HG03039 (cell line): Measurements from ENCODE around the gene SP1.
"Not testable (repeated sequence)": the region's sequence is repeated elsewhere in the genome, so short reads cannot be mapped to it uniquely, and the experiment has no call there.

Source experiments
- ATAC-seq: cut with Tn5 transposase; IDR thresholded peaks from one replicate; pipeline ENCODE4 v1.9.1; 2021; ENCODE audit warnings: mild to moderate bottlenecking, moderate library complexity; ENCODE audit not compliant: unreplicated experiment

The SP1 gene

DNA sequence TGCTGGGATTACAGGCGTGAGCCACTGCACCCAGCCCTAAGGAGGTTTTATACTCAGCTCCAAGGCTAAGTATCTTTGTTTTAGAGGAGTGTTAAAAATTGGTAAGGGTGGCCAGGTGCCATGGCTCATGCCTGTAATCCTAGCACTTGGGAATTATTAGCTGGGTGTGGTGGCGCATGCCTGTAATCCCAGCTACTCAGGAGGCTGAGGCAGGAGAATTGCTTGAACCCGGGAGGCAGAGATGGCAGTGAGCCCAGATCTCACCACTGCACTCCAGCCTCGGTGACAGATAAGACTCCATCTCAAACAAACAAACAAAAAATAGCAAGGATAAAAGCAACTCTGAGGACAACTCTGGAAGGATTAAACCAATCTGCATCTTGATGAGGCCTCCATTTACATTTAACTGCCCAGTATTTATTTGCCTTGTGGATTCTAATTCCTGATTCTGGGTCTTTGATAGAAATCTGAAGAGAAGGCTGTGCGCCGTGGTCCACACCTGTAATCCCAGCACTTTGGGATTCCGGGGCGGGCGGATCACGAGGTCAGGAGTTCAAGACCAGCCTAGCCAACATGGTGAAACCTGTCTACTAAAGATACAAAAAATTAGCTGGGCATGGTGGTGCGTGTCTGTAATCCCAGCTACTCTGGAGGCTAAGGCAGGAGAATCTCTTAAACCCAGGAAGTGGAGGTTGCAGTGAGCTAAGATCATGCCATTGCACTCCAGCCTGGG, 64.8 kb downstream of the SP1 start:
- ATAC-seq = not testable (repeated sequence)

DNA sequence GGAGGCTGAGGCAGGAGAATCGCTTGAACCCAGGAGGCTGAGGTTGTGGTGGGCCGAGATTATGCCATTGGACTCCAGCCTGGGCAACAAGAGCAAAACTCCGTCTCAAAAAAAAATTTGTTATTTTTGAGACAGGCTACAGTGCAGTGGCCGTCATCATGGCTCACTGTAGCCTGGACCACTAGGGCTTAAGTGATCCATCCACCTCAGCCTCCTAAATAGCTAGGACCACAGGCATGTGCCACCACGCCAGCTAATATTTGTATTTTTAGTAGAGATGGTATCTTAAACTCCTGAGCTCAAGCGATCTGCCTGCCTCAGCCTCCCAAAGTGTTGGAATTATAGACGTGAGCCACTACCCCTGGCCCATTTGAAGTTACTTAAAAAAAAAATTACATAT, 71.0 kb downstream of the SP1 start:
- no peak for ATAC-seq

DNA sequence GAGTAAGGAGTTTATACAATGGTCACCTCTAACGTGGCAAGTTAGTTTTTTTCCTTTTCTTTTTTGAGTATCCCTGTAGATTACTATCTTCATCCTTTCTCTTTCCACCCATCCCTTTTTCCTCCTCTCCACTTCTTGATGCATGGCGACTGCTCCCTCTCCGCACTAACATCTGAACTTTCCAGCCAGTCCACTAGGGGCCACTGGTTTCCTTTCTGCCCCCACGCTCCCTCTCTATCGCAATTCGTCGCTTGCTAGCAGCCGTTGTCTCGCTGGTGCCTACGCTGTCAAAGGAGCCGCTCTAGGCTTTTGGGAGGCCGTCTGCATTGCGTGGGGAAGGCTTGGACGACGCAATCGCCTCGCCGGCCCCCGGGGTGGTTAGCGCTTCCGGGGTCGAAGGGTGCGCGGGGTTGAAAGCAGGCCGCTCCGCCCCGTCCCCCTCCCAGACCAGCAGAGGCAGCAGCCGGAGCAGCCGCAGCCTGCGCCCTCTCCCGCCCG, 71.7 kb downstream of the SP1 start, which contains the start of gene PCBP2:
Gene PCBP2, plus strand, starts transcription at position 442 of the 498 bp plus-strand sequence. CDS start 2,699 bp downstream, outside the sequence.
- peak; percentile 96 for ATAC-seq

DNA sequence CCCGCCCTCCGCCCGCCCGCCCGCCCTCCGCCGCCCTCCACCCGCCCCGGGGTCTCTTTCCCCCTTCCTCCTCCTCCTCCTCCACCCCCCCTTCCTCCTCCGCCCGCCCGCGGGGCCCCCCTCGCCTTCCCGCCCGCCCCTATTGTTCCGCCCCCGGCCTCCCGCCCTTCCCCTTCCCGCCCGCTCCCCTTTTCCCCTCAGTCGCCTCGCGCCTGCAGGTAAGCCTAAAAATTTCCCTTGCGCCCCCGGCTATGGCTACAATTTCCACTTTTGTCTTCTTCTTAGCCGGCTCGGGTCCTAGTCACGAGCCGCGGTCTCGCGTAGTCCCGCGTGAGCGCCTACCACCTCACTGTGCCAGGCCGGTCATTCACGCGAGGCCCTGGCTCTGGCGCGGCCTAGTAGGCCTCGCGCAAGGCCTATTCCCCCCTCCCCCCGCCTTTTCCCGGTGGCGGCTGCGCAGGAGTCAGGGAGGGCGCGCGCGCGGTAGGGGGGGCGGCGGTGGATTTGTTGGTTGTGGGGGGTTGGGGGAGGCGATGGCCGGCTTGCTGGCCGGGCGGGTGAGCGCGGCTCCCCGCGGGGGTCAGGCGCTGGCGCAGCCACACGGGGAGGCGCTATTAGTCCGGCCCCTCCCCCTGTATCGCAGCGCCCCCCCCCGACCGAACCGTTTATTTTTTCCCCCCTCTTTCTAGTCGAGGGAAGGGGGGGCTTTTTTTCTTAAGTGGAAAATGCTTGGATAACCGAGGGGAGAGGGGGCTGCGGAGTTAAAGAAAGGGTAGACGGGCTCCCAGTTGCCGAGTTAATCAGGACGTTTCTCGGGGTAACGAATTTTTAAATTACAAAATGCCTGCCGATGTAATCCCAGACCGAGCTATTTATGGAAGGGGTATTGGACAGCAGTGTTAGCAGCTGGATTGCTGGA, 72.4 kb downstream of the SP1 start:
- peak; percentile 20 for ATAC-seq

DNA sequence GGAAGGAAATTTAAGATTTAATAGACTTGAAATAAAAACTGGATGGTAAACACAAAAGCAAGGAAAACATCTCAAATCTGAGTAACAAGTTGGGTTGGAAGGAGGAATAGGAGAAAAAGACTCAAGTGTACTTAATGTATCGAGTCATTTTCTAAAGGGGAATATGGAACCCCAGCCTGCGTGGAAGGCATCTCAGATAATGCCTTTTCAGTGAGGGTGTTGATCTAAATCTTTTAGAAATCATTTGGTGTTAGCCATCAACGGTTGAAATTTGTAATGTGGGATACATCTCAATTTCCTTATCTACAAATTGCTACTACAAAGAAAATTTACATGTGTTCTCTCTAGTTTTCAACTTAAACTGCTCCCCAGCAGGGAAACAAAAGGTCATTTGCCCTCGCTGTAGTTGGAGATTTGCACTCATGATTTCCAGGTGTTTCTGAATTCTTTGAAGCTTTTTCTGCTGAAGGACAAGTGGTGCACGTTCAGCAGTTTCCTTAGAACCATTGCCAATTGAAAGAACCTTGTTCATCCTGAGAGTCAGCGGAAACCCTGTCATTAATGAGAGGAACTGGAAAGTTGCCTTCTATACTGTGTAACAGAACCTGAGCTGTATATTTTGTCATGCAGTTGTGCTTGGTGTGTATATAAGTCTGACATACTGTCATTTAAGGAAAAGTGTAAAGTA, 74.1 kb downstream of the SP1 start:
- ATAC-seq = no peak

DNA sequence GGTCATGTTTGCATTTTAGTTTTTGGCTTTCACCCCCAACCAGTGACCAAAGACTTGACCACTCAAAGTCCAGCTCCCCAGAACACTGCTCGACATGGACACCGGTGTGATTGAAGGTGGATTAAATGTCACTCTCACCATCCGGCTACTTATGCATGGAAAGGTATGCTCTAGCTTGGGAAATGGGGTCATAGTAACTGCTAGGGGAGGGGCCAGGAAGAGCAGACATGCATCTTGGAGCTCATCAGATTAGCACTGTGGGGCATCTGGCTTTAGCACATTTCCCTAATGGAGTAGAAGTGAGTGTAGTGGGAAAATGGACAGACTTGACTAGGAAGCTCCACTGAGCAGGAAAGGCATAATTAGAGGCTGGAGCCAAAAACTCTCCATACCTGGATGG, 74.7 kb downstream of the SP1 start:
- no peak for ATAC-seq

DNA sequence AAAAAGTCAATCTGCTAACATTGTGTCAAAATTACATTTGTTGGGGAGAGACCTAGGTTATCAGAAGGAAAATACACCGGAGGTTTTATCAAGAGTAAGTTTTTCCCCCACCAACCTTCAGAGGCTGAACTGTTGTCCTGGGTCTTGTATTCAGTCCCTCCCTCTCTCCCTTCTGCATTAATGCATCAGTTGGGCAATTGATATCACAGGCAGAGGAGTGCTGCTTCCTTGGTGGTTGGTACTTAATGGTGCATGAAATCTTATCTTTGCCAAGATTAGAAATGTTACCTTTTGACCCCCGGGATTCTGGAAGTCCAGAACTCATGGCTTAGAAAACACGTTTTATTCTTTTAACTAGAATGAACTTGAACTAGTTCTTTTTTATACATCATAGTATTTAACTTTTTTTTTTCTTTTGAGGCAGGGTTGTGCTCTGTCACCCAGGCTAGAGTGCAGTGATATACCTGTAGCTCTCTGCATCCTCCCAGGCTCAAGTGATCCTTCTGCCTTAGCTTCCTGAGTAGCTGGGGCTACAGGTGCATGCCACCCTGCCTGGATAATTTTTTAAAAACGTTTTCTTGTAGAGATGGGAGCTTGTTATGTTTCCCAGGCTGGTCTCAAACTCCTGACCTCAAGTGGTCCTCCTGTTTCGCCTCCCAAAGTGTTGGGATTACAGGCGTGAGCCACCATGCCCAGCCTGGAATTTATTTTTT, 76.8 kb downstream of the SP1 start:
- no peak for ATAC-seq

DNA sequence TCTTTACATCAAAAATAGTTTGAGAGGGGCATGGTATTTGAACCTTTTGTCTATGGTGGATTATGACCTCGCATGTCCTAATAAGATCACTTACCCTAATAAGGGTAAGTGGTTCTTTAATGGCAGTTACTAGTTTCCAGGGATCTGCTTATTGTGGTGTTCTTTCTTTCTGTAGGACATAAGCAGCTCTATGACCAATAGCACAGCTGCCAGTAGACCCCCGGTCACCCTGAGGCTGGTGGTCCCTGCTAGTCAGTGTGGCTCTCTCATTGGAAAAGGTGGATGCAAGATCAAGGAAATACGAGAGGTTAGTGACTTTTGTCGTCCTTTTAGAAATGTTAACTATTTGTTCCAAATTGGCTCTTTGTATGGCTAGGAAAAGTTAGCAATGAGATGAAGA, 79.1 kb downstream of the SP1 start:
- no peak for ATAC-seq

DNA sequence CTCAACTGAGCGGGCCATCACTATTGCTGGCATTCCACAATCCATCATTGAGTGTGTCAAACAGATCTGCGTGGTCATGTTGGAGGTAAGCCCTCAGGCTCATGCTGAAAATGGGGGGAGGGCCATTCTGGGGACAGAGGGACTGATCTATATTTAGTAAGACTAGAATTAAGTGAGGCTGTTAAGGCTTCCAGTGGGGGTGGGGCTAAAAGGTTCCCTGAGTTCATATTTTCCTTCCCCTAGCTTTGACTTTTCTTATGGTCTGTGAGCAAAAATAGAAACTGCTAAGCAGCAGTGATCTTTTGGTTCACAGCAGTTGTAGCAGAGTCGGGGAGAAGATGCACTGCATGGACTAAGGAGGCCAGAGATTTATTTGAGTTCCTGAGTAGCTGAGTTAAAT, 81.1 kb downstream of the SP1 start:
- ATAC-seq = no peak

DNA sequence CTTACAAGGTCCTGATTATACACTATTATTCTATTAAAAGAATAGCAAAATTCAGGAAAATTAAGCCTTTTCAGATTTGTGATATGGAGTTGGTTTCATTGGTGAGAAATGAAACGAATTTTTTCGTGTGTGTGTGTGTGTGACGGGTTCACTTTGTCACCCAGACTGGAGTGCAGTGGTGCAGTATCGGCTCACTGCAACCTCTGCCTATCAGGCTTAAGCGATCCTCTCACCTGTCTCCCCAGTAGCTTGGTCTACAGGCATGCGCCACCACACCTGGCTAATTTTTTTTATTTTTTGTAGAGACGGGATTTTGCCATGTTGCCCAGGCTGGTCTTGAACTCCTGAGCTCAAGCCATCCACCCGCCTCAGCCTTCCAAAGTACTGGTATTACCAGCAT, 81.6 kb downstream of the SP1 start:
- ATAC-seq = no peak

DNA sequence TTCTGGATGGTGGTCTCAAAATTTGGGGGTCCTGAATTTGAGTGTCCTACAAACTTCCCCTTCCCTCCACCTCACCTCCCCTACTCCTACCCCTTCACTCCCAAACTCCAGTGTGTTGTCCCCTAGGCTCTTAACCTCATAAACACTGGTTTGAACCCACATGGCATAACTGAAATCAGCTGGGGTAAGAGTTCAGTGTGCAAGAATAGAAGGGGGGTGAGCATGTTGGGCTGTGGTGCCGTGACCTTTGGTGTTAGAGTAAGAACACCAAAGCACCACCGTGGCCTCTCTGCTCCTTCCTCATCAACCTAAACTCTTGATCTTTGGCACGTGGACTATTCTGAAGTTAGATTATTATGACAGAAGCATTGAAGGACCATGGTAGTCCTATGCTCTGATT, 83.0 kb downstream of the SP1 start:
- ATAC-seq = no peak

DNA sequence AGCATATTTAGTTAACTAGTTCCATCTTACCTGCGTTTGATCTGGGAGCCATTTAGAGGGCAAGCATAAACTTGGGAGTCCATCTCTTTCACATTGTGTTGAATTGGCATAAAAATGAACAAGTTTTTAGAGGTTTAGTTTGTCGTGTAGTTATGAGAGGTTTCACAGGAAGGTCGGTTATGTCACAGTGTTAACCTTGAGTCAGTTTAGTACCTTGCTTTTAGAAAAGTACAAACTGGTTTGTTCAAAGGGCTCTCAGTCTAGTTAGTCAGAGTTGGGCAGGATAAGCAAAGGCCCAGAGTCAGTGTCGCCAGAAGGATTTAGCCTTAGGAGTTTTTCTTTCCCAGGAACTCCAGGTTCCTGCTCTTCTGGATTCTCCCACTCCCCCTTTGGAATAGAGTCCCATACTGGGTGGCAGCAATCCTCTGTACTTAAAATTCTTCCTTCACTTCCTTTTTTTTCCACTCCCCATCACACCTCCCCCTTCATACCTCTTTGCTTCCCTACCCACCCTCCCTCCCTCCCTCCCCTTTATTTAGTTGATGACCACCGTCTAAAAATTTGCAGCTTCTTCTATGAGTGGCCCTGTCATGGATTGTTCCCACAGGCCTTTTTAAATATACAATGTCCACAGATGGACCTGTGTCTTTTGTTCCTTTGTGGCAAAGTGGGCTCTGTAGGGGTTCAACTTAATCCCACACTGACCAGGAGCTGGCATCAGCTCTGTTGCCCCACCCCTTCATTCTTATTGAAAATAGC, 84.0 kb downstream of the SP1 start:
- ATAC-seq = no peak

DNA sequence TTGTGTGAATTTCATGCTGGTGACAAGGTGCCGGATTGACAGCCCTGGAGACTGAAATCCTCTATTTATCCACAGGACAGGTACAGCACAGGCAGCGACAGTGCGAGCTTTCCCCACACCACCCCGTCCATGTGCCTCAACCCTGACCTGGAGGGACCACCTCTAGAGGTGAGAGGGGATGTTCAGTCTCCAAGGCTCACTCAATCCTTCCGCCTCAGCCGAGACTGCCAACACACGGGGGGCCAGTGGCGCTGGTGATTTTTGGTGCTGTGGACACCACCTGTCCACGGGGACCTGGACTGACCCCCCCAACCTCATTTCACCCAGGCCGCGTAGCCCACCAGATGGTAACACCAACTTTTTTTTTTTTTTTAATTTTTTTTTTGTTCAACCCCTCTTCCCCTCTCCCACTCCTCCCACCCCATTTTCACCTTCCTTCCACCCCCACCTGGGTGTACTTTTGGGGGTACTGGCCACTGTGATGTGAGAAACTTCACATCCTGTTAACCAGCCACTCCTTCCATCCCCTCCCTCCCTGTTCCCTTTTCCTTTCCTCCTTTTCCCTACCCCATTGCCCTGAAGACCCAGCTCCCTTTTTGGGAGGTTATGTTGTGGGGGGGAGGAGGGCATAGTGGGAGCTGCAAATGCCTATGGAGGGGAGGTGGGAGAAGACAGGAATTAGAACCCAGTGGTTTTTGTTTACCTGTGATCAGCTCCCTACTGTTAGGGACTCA, 84.9 kb downstream of the SP1 start:
- no peak for ATAC-seq

DNA sequence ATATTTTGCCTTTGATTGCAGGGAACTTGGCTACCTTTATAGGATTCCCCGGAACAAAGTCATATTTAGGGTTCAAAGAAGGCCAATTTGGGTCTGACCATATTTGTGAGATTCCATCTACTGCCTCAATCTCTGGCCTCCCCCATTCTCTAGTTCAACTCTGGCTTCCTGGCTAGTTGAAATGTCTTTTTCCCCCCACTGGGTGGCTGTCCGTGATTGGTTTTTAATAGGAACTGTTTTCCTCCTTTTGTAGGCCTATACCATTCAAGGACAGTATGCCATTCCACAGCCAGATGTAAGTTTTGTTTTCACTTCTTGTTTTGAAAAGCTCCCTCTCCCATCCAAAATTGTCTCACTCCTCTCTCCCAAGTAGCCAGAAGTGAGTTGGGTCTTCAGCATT, 85.7 kb downstream of the SP1 start:
- no peak for ATAC-seq
